Adipose tissue (tissue), 3 donors: ENCODE results near the gene ZNF318. TPM values are rescaled to one million over a fixed set of nuclear protein-coding genes. Genes with fewer than 3 reads are reported as not detected.
"Not testable (repeated sequence)": the region's sequence is repeated elsewhere in the genome, so short reads cannot be mapped to it uniquely, and the experiment has no call there.

Source experiments
- H3K27ac ChIP-seq: one replicate; pipeline ENCODE4 v1.5.1; 2013; ENCODE audit warnings: low read depth, low read length
- WGBS, 3 donors: extraction: QIAGEN DNeasy Blood & Tissue Kit; methylation state at CpG; one replicate each; pipeline ENCODE4 v1.1.7; 2013; 5-methylcytosine and 5-hydroxymethylcytosine counted together
- polyA plus RNA-seq, 3 donors: library from polyadenylated mRNA; stranded (reverse); fragments of 200-250 nt; gene quantifications; one replicate each; pipeline ENCODE4 v1.2.3, GENCODE V29; 2013
- donor health status: healthy with polysubstance abuse.
- donor health status: Bipolar disorder and iron deficiency.
- donor health status: healthy.

Gene ZNF318
- polyA plus RNA-seq, 3 donors = 3.9 to 6.7 (median 5.2) TPM

GRCh38 chr6:43390753-43391439 lies 21.4 kb upstream of the ZNF318 start:
- H3K27ac ChIP-seq = not testable (repeated sequence)
- 66 to 78% (median 71%) methylated on average over 10 of the region's 10 CpGs for WGBS, 3 donors

GRCh38 chr6:43389730-43390295 lies 20.4 kb upstream of the ZNF318 start:
- no peak overlapping the region for H3K27ac ChIP-seq
- 85 to 89% (median 89%) methylated on average over 6 of the region's 6 CpGs for whole genome bisulfite sequencing, 3 donors

GRCh38 chr6:43386492-43386891 lies 17.0 kb upstream of the ZNF318 start:
- WGBS, 3 donors = 29 to 57% (median 40%) methylated on average over 1 of the region's 1 CpG
- no peak overlapping the region for H3K27ac ChIP-seq

- WGBS, 3 donors = 67 to 80% (median 71%) methylated on average over 6 of the region's 6 CpGs
- no peak overlapping the region for H3K27ac ChIP-seq
Measured at GRCh38 chr6:43383021-43383667, 13.7 kb upstream of the ZNF318 start.

- WGBS, 3 donors = 92% methylated on average over 9 of the region's 9 CpGs
- not testable (repeated sequence) for H3K27ac ChIP-seq
Measured at GRCh38 chr6:43380858-43381257, 11.4 kb upstream of the ZNF318 start.

- WGBS, 3 donors = 70 to 76% (median 72%) methylated on average over 3 of the region's 3 CpGs
- H3K27ac ChIP-seq = no peak overlapping the region
Measured at GRCh38 chr6:43378631-43379030, 9.2 kb upstream of the ZNF318 start.

GRCh38 chr6:43377710-43378229 lies 8.3 kb upstream of the ZNF318 start:
- H3K27ac ChIP-seq = no peak overlapping the region
- 45 to 88% (median 85%) methylated on average over 2 of the region's 2 CpGs for WGBS, 3 donors

GRCh38 chr6:43376551-43376981 lies 7.1 kb upstream of the ZNF318 start:
- no peak overlapping the region for H3K27ac ChIP-seq
- 92 to 95% (median 94%) methylated on average over 1 of the region's 1 CpG for WGBS, 3 donors

- H3K27ac ChIP-seq = no peak overlapping the region
- WGBS, 3 donors = 86 to 90% (median 88%) methylated on average over 4 of the region's 4 CpGs
Measured at GRCh38 chr6:43375693-43376092, 6.2 kb upstream of the ZNF318 start.

GRCh38 chr6:43373252-43373875 lies 3.9 kb upstream of the ZNF318 start:
- H3K27ac ChIP-seq = no peak overlapping the region
- WGBS, 3 donors = 38 to 87% (median 85%) methylated on average over 5 of the region's 5 CpGs

GRCh38 chr6:43370003-43370580 lies 645 bp upstream of the ZNF318 start:
- H3K27ac ChIP-seq = not testable (repeated sequence)
- WGBS, 3 donors = 39 to 50% (median 39%) methylated on average over 16 of the region's 16 CpGs

GRCh38 chr6:43368259-43369160 lies 937 bp downstream of the ZNF318 start:
- 1 to 2% (median 2%) methylated on average over 67 to 71 of the region's 71 CpGs for WGBS, 3 donors

GRCh38 chr6:43367245-43367984 lies 2.0 kb downstream of the ZNF318 start:
- H3K27ac ChIP-seq = no peak overlapping the region
- 70 to 88% (median 76%) methylated on average over 9 of the region's 9 CpGs for WGBS, 3 donors

More at GRCh38 chr6:43368259-43369160, 937 bp downstream of the ZNF318 start:
- H3K27ac ChIP-seq = no peak overlapping the region

GRCh38 chr6:43361269-43361668 lies 8.2 kb downstream of the ZNF318 start:
- no peak overlapping the region for H3K27ac ChIP-seq
- 91 to 98% (median 98%) methylated on average over 2 of the region's 2 CpGs for WGBS, 3 donors

GRCh38 chr6:43359831-43360230 lies 9.6 kb downstream of the ZNF318 start:
- H3K27ac ChIP-seq = no peak overlapping the region
- 63 to 95% (median 88%) methylated on average over 1 of the region's 1 CpG for WGBS, 3 donors

- H3K27ac ChIP-seq = no peak overlapping the region
Measured at GRCh38 chr6:43359381-43359780, 10.1 kb downstream of the ZNF318 start.
